Neuronal stem cell (in vitro differentiated cells): ENCODE results near the gene GPI.

Source experiments
- DNase-seq: peaks from one replicate; pipeline ENCODE4 v3.0.0-alpha.2; 2013; ENCODE audit warnings: low spot score
- H2AFZ ChIP-seq: one replicate; pipeline ENCODE4 v1.6.1; 2013; ENCODE audit warnings: mild to moderate bottlenecking, low read length, inconsistent platforms
- H2AK5ac ChIP-seq: 2 replicates; pipeline ENCODE4 v1.6.1; 2013; ENCODE audit warnings: low read depth, mild to moderate bottlenecking, inconsistent platforms, low read length, moderate library complexity, mixed read lengths
- H2BK120ac ChIP-seq: 2 replicates; pipeline ENCODE4 v1.6.1; 2013; ENCODE audit warnings: low read depth, mild to moderate bottlenecking, inconsistent platforms, low read length, moderate library complexity, mixed read lengths
- H2BK12ac ChIP-seq: one replicate; pipeline ENCODE4 v1.6.1; 2013; ENCODE audit warnings: low read length, inconsistent platforms
- H2BK15ac ChIP-seq: 2 replicates; pipeline ENCODE4 v1.6.1; 2013; ENCODE audit warnings: mild to moderate bottlenecking, low read length, inconsistent platforms, mixed read lengths
- H2BK5ac ChIP-seq: one replicate; pipeline ENCODE4 v1.6.1; 2013; ENCODE audit warnings: inconsistent platforms, mild to moderate bottlenecking, low read length, moderate library complexity
- H3K14ac ChIP-seq: one replicate; pipeline ENCODE4 v1.6.1; 2013; ENCODE audit warnings: low read length, inconsistent platforms
- H3K18ac ChIP-seq: 2 replicates; pipeline ENCODE4 v1.6.1; 2013; ENCODE audit warnings: low read length, inconsistent platforms
- H3K23ac ChIP-seq: 2 replicates; pipeline ENCODE4 v1.6.1; 2013; ENCODE audit warnings: low read depth, mild to moderate bottlenecking, mixed read lengths, low read length, inconsistent platforms; ENCODE audit not compliant: poor library complexity
- H3K27ac ChIP-seq: replicated peaks from 3 replicates; pipeline ENCODE4 v1.5.1; 2013; ENCODE audit warnings: low read length, inconsistent platforms
- H3K27me3 ChIP-seq, 3 experiments: 2 replicates each; pipeline ENCODE4 v1.6.1; 2013; ENCODE audit warnings: low read length in 3 of 3, mild to moderate bottlenecking in 2 of 3, inconsistent platforms in 1 of 3, low read depth in 1 of 3, mixed read lengths in 1 of 3, moderate library complexity in 1 of 3; ENCODE audit not compliant: control insufficient read depth in 3 of 3, insufficient read depth in 3 of 3
- H3K36me3 ChIP-seq, 2 donors: replicated peaks in 1 of 2; 2 replicates each; pipeline ENCODE4 v1.6.1; 2013; ENCODE audit warnings: low read length in 2 of 2; ENCODE audit not compliant: control insufficient read depth in 2 of 2, insufficient read depth in 2 of 2
- H3K4ac ChIP-seq: 2 replicates; pipeline ENCODE4 v1.6.1; 2013; ENCODE audit warnings: inconsistent platforms, mild to moderate bottlenecking, low read length, moderate library complexity
- H3K4me1 ChIP-seq, 2 donors: 1 replicate in 1 of 2; 2 replicates in 1 of 2; pipeline ENCODE4 v1.6.1; 2013; ENCODE audit warnings: low read length in 2 of 2, low read depth in 1 of 2; ENCODE audit not compliant: control insufficient read depth in 2 of 2, insufficient read depth in 1 of 2
- H3K4me2 ChIP-seq: one replicate; pipeline ENCODE4 v1.6.1; 2013; ENCODE audit warnings: mild to moderate bottlenecking, low read length, inconsistent platforms; ENCODE audit not compliant: insufficient read depth, poor library complexity, severe bottlenecking
- H3K4me3 ChIP-seq, 2 donors: 2 replicates each; pipeline ENCODE4 v1.5.1; 2013; ENCODE audit warnings: low read length in 2 of 2, mild to moderate bottlenecking in 2 of 2, inconsistent platforms in 1 of 2, moderate library complexity in 1 of 2
- H3K79me1 ChIP-seq: one replicate; pipeline ENCODE4 v1.6.1; 2013; ENCODE audit warnings: low read depth, mild to moderate bottlenecking, inconsistent platforms, low read length, moderate library complexity
- H3K9ac ChIP-seq: one replicate; pipeline ENCODE4 v1.6.1; 2013; ENCODE audit warnings: mild to moderate bottlenecking, low read depth, low read length, inconsistent platforms; ENCODE audit not compliant: poor library complexity
- H3K9me3 ChIP-seq, 2 donors: replicated peaks in 1 of 2; 2 replicates each; pipeline versions ENCODE3 to v1.6.1; 2013; ENCODE audit warnings: low read length in 2 of 2, mild to moderate bottlenecking in 2 of 2, inconsistent platforms in 1 of 2, low read depth in 1 of 2, mixed read lengths in 1 of 2, moderate library complexity in 1 of 2; ENCODE audit not compliant: control insufficient read depth in 2 of 2, insufficient read depth in 1 of 2
- H4K8ac ChIP-seq: one replicate; pipeline ENCODE4 v1.6.1; 2013; ENCODE audit warnings: low read depth, mild to moderate bottlenecking, inconsistent platforms, low read length, moderate library complexity
- H4K91ac ChIP-seq: one replicate; pipeline ENCODE4 v1.6.1; 2013; ENCODE audit warnings: low read length, low read depth, mild to moderate bottlenecking, inconsistent platforms; ENCODE audit not compliant: poor library complexity
- WGBS, 2 donors: extraction: QIAGEN DNeasy Blood & Tissue Kit; methylation state at CpG; one replicate each; pipeline ENCODE4 v1.1.7; 2013; ENCODE audit warnings: missing lambda C conversion rate in 2 of 2, mixed read lengths in 1 of 2; ENCODE audit not compliant: insufficient read length in 2 of 2, insufficient replicate concordance in 1 of 2; ENCODE audit errors: extremely low coverage in 2 of 2; 5-methylcytosine and 5-hydroxymethylcytosine counted together

Gene GPI

GRCh38 chr19:34416021-34416545, 51.1 kb downstream of the GPI start:
- Histone ChIP-seq H3K4me2 (no peak overlapping the region), H3K79me1 (no peaks in the 10 kb centered on the region), H3K9me3 (peaks cover 0 to 5% of the 10 kb centered on the region in 2 donors), H3K27ac (no peak overlapping the region), H4K91ac (no peak overlapping the region), H3K9ac (no peak overlapping the region), H3K36me3 (peaks cover 12 to 63% of the 10 kb centered on the region in 2 donors), H3K18ac (no peak overlapping the region), H3K4me3 (no peak overlapping the region), H2BK12ac (no peak overlapping the region), H3K27me3 (no peaks in the 10 kb centered on the region), H3K4ac (no peak overlapping the region), H2AFZ (no peak overlapping the region), H3K23ac (no peak overlapping the region), H2BK5ac (no peak overlapping the region), H2BK15ac (no peak overlapping the region), H2BK120ac (no peak overlapping the region), H4K8ac (no peak overlapping the region), H2AK5ac (no peak overlapping the region), H3K14ac (no peak overlapping the region), H3K4me1 (no peaks in the 10 kb centered on the region)
- no CpG with 5 or more reads among the region's 7 CpGs for WGBS, 2 donors
- no peak for DNase-seq

- Histone ChIP-seq H3K79me1 (no peaks in the 10 kb centered on the region), H3K9me3 (peaks cover 0 to 5% of the 10 kb centered on the region in 2 donors), H3K4ac (no peak overlapping the region), H2BK120ac (no peak overlapping the region), H4K91ac (no peak overlapping the region), H3K27ac (no peak overlapping the region), H3K4me3 (no peak overlapping the region), H2BK5ac (no peak overlapping the region), H3K36me3 (peaks cover 12 to 65% of the 10 kb centered on the region in 2 donors), H3K23ac (no peak overlapping the region), H4K8ac (no peak overlapping the region), H3K4me1 (no peaks in the 10 kb centered on the region), H3K4me2 (no peak overlapping the region), H3K27me3 (no peaks in the 10 kb centered on the region), H2BK15ac (no peak overlapping the region), H3K9ac (no peak overlapping the region), H2AK5ac (no peak overlapping the region), H3K14ac (no peak overlapping the region), H2BK12ac (no peak overlapping the region), H3K18ac (no peak overlapping the region), H2AFZ (no peak overlapping the region)
- WGBS, 2 donors = no CpG with 5 or more reads among the region's 4 CpGs
- DNase-seq = no peak
Observed at GRCh38 chr19:34418300-34418699, 53.3 kb downstream of the GPI start.

- Histone ChIP-seq H2BK120ac (no peak overlapping the region), H2AFZ (no peak overlapping the region), H3K27me3 (no peaks in the 10 kb centered on the region), H2BK15ac (no peak overlapping the region), H2AK5ac (no peak overlapping the region), H2BK5ac (no peak overlapping the region), H3K36me3 (peaks cover 5 to 51% of the 10 kb centered on the region in 2 donors), H2BK12ac (no peak overlapping the region), H3K14ac (no peak overlapping the region), H3K4me1 (peaks cover 0 to 5% of the 10 kb centered on the region in 2 donors), H3K4ac (no peak overlapping the region), H4K91ac (no peak overlapping the region), H3K18ac (no peak overlapping the region), H3K27ac (no peak overlapping the region), H3K4me3 (no peak overlapping the region), H4K8ac (no peak overlapping the region), H3K79me1 (peaks cover 6% of the 10 kb centered on the region), H3K9ac (no peak overlapping the region), H3K4me2 (no peak overlapping the region), H3K9me3 (no peaks in the 10 kb centered on the region), H3K23ac (peak overlapping the region; percentile 29)
- no peak for DNase-seq
- WGBS, 2 donors = no CpG with 5 or more reads among the region's 8 CpGs
Observed at GRCh38 chr19:34426096-34426661, 61.2 kb downstream of the GPI start.

GRCh38 chr19:34428549-34429285, 63.7 kb downstream of the GPI start:
- Histone ChIP-seq H3K14ac (peak overlapping the region; percentile 82), H2AFZ (peak overlapping the region; percentile 98), H2BK12ac (no peak overlapping the region), H3K36me3 (peaks cover 8 to 61% of the 10 kb centered on the region in 2 donors), H3K27me3 (no peaks in the 10 kb centered on the region), H4K91ac (no peak overlapping the region), H2AK5ac (peak overlapping the region; percentile 88), H3K9ac (peak overlapping the region; percentile 97), H3K4me1 (peaks cover 0 to 5% of the 10 kb centered on the region in 2 donors), H2BK120ac (no peak overlapping the region), H3K9me3 (no peaks in the 10 kb centered on the region), H3K4me3 (peak overlapping the region; percentile 95 to 100), H3K23ac (peak overlapping the region; percentile 99), H3K4me2 (peak overlapping the region; percentile 75), H3K27ac (peak overlapping the region; percentile 42), H2BK15ac (no peak overlapping the region), H3K79me1 (peaks cover 6% of the 10 kb centered on the region), H3K18ac (peak overlapping the region; percentile 91), H4K8ac (no peak overlapping the region), H3K4ac (no peak overlapping the region), H2BK5ac (peak overlapping the region; percentile 87)
- peak; percentile 15 for DNase-seq
- WGBS, 2 donors = no CpG with 5 or more reads among the region's 68 CpGs
